LNCaP clone FGC (cell line): ENCODE data around the gene SLC2A13.
"Not testable (repeated sequence)": the region's sequence is repeated elsewhere in the genome, so short reads cannot be mapped to it uniquely, and the experiment has no call there.

Source experiments
- DNase-seq: peaks from one replicate; pipeline ENCODE4 v3.0.0-alpha.2; 2011; ENCODE audit warnings: low read depth
- H3K4me3 ChIP-seq: 2 replicates; pipeline ENCODE4 v1.5.1; 2011; ENCODE audit warnings: mild to moderate bottlenecking, low read depth, low read length, control low read depth
- TF ChIP-seq, protein P1 (sequence below): IDR thresholded peaks from 2 replicates; pipeline ENCODE4 v1.5.1; 2012; ENCODE audit warnings: mild to moderate bottlenecking; ENCODE audit not compliant: control insufficient read depth, insufficient read depth; ENCODE audit errors: extremely low read depth

SLC2A13 gene

GRCh38 chr12:39912211-39912980 lies 193.5 kb downstream of the SLC2A13 start:
- peak; percentile 99 for DNase-seq
- H3K4me3 ChIP-seq: peak overlapping the region; percentile 1; the same call in 1 of the 2 replicates
- TF ChIP-seq, protein P1, sequence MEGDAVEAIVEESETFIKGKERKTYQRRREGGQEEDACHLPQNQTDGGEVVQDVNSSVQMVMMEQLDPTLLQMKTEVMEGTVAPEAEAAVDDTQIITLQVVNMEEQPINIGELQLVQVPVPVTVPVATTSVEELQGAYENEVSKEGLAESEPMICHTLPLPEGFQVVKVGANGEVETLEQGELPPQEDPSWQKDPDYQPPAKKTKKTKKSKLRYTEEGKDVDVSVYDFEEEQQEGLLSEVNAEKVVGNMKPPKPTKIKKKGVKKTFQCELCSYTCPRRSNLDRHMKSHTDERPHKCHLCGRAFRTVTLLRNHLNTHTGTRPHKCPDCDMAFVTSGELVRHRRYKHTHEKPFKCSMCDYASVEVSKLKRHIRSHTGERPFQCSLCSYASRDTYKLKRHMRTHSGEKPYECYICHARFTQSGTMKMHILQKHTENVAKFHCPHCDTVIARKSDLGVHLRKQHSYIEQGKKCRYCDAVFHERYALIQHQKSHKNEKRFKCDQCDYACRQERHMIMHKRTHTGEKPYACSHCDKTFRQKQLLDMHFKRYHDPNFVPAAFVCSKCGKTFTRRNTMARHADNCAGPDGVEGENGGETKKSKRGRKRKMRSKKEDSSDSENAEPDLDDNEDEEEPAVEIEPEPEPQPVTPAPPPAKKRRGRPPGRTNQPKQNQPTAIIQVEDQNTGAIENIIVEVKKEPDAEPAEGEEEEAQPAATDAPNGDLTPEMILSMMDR: no peak

GRCh38 chr12:39906237-39906636 lies 199.6 kb downstream of the SLC2A13 start:
- DNase-seq: no peak
- H3K4me3 ChIP-seq: no peak overlapping the region
- TF ChIP-seq, protein P1: no peak

- DNase-seq: peak; percentile 77
- no peak overlapping the region for H3K4me3 ChIP-seq
- TF ChIP-seq, protein P1: no peak
Observed at GRCh38 chr12:39905152-39905551, 200.7 kb downstream of the SLC2A13 start.

GRCh38 chr12:39902821-39903220 lies 203.1 kb downstream of the SLC2A13 start:
- no peak for DNase-seq
- TF ChIP-seq, protein P1: no peak
- H3K4me3 ChIP-seq: no peak overlapping the region

- no peak overlapping the region for H3K4me3 ChIP-seq
- no peak for DNase-seq
- TF ChIP-seq, protein P1: no peak
Observed at GRCh38 chr12:39897315-39897714, 208.6 kb downstream of the SLC2A13 start.

- not testable (repeated sequence) for H3K4me3 ChIP-seq, DNase-seq
Observed at GRCh38 chr12:39893388-39893787, 212.5 kb downstream of the SLC2A13 start.

DNA sequence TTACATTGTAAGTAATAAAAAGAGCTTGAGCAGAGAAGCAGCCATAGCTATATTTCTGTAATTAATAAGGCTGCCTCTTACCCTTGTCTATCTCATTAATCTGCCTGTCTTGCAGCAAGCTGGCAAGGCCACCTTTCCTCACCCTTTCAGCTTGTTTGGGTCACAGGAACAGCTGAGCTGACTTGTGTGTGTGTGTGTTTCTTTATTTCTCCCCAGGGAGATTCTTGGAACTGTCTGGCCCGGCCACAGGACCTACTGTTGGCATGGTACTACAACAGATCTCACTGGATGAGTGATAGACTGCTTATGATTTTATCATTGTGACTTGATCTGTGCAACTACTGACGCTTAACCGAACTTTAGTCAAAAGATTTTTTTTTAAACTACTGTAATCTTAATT lies 213.7 kb downstream of the SLC2A13 start:
- TF ChIP-seq, protein P1: no peak
- H3K4me3 ChIP-seq: no peak overlapping the region
- DNase-seq: peak; percentile 63
